GM23338 (cell line): ENCODE results near the gene LRTM2. TPM values are rescaled to one million over a fixed set of nuclear protein-coding genes. Genes with fewer than 3 reads are reported as not detected.

Experiments used
- ATAC-seq: fragments of 200-7000 bp; cut with Tn5 transposase; 3 replicates; pipeline ENCODE4 v1.9.1; 2020
- DNase-seq: peaks from one replicate; pipeline ENCODE4 v3.0.0-alpha.2; 2015; ENCODE audit warnings: low spot score
- H2AFZ ChIP-seq: fragments of 200-600 bp; sonication (generic); 2 replicates; pipeline ENCODE4 v1.8.0; 2016; ENCODE audit warnings: antibody characterized with exemption, mild to moderate bottlenecking, moderate library complexity
- H3F3A ChIP-seq: fragments of 200-600 bp; sonication (generic); replicated peaks from 2 replicates; pipeline ENCODE4 v1.8.0; 2017; ENCODE audit warnings: antibody characterized with exemption, mixed run types, low read depth
- H3K27ac ChIP-seq: fragments of 200-600 bp; sonication (generic); 2 replicates; pipeline ENCODE4 v1.6.1; 2016; ENCODE audit warnings: low read depth
- H3K27me3 ChIP-seq: fragments of 200-600 bp; sonication (generic); 2 replicates; pipeline ENCODE4 v1.8.0; 2016; ENCODE audit warnings: mild to moderate bottlenecking, mixed run types, moderate library complexity; ENCODE audit not compliant: insufficient read depth
- H3K36me3 ChIP-seq: fragments of 200-600 bp; sonication (generic); 2 replicates; pipeline ENCODE4 v1.8.0; 2016; ENCODE audit warnings: mild to moderate bottlenecking; ENCODE audit not compliant: insufficient read depth
- H3K4me1 ChIP-seq: fragments of 200-600 bp; sonication (generic); 2 replicates; pipeline ENCODE4 v1.8.0; 2016; ENCODE audit warnings: mild to moderate bottlenecking, moderate library complexity; ENCODE audit not compliant: insufficient read depth
- H3K4me2 ChIP-seq: fragments of 200-600 bp; sonication (generic); 2 replicates; pipeline ENCODE4 v1.7.1; 2017; ENCODE audit warnings: mixed run types
- H3K4me3 ChIP-seq: fragments of 200-600 bp; sonication (generic); 2 replicates; pipeline ENCODE4 v1.6.1; 2016; ENCODE audit warnings: mixed run types
- H3K79me2 ChIP-seq: fragments of 200-600 bp; sonication (generic); replicated peaks from 2 replicates; pipeline ENCODE4 v1.8.0; 2017; ENCODE audit warnings: mild to moderate bottlenecking; ENCODE audit not compliant: insufficient read depth
- H3K9me2 ChIP-seq: fragments of 200-600 bp; sonication (generic); 2 replicates; pipeline ENCODE4 v1.8.0; 2017; ENCODE audit not compliant: insufficient read depth
- H4K20me1 ChIP-seq: fragments of 200-600 bp; sonication (generic); replicated peaks from 2 replicates; pipeline ENCODE4 v1.8.0; 2017; ENCODE audit warnings: mild to moderate bottlenecking; ENCODE audit not compliant: insufficient read depth
- H3K27ac Mint-ChIP-seq: 2 replicates; pipeline ENCODE4 v1.8.0; 2020; ENCODE audit warnings: inconsistent platforms, mild to moderate bottlenecking, moderate library complexity, mixed read lengths
- H3K27me3 Mint-ChIP-seq: 3 replicates; pipeline ENCODE4 v1.8.0; 2022; ENCODE audit warnings: low read depth, mild to moderate bottlenecking, moderate library complexity, mixed read lengths, inconsistent platforms; ENCODE audit not compliant: insufficient read depth, poor library complexity
- H3K36me3 Mint-ChIP-seq: 3 replicates; pipeline ENCODE4 v1.8.0; 2021; ENCODE audit warnings: low read depth, mild to moderate bottlenecking, inconsistent platforms, moderate library complexity, mixed read lengths
- H3K4me1 Mint-ChIP-seq: 3 replicates; pipeline ENCODE4 v1.8.0; 2020; ENCODE audit warnings: mild to moderate bottlenecking, inconsistent platforms, mixed read lengths
- H3K4me3 Mint-ChIP-seq: 3 replicates; pipeline ENCODE4 v1.8.0; 2021; ENCODE audit warnings: moderate library complexity, mild to moderate bottlenecking, inconsistent platforms, mixed read lengths
- H3K9me3 Mint-ChIP-seq: 3 replicates; pipeline ENCODE4 v1.8.0; 2020; ENCODE audit warnings: moderate library complexity, mild to moderate bottlenecking, inconsistent platforms, mixed read lengths
- EZH2 ChIP-seq: fragments of 200-600 bp; sonication (generic); IDR thresholded peaks from one replicate; pipeline ENCODE4 v1.8.0; 2017; ENCODE audit warnings: antibody characterized with exemption, mild to moderate bottlenecking, low read depth; ENCODE audit not compliant: unreplicated experiment
- POLR2AphosphoS5 ChIP-seq: IDR thresholded peaks from 2 replicates; pipeline ENCODE4 v1.6.1; 2016; ENCODE audit warnings: antibody characterized with exemption, low read depth
- STAT1 ChIP-seq: IDR thresholded peaks from one replicate; pipeline ENCODE4 v1.6.1; 2016; ENCODE audit warnings: antibody characterized with exemption; ENCODE audit not compliant: unreplicated experiment
- polyA plus RNA-seq: library from polyadenylated mRNA; unstranded; fragments of >200 nt; fragmentation: Nextera tagmentation; extraction: Ambion mirVana; gene quantifications from 2 replicates; pipeline ENCODE4 v1.2.1, GENCODE V29; 2016
- total RNA-seq: library from RNA; depleted of rRNA; stranded (reverse); fragments of >200 nt; shearing (Covaris generic); gene quantifications from 2 replicates; pipeline ENCODE4 v1.2.3, GENCODE V29; 2014
- TF ChIP-seq, protein P1 (sequence below): IDR thresholded peaks from one replicate; pipeline ENCODE4 v1.6.1; 2018; ENCODE audit warnings: antibody characterized with exemption; ENCODE audit not compliant: unreplicated experiment
- TF ChIP-seq, protein P2 (sequence below): IDR thresholded peaks from 2 replicates; pipeline ENCODE4 v1.6.1; 2016; ENCODE audit warnings: antibody characterized with exemption

The LRTM2 gene
- total and polyA plus RNA-seq, 2 experiments from 2014 or later, result 0.08 TPM; not detected in 1

DNA sequence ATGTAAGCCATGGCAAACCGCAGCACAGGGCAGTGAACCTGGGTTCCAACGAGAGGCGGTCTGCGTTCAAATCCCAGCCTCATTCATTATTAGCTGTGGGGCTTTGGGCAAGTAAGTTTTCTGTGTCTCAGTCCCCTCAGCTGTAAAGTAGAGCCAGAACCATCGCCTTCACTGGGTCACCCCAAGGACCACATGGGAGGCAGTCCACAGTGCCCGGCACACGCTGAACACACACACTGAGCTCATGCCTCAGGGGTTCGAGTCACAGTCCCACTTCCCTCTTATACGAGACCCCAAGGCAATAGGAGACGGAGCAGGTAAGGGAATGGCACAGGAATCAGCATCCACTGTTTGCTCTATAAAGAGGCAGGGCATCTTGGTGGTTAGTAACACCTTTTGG is 19.1 kb downstream of the LRTM2 start:
- H3K27me3 Mint-ChIP-seq, result peaks cover 10% of the 10 kb centered on the region
- H4K20me1 ChIP-seq, result no peaks in the 10 kb centered on the region
- H3K4me1 ChIP-seq, result peaks cover 5% of the 10 kb centered on the region
- H2AFZ ChIP-seq, result peak overlapping the region; percentile 72; the same call in 1 of the 2 replicates
- H3K36me3 ChIP-seq, result no peaks in the 10 kb centered on the region
- H3F3A ChIP-seq, result no peaks in the 10 kb centered on the region
- no peak overlapping the region for H3K27ac ChIP-seq
- peaks cover 51% of the 10 kb centered on the region for H3K4me1 Mint-ChIP-seq
- ATAC-seq (no peak), DNase-seq (no peak)
- H3K36me3 Mint-ChIP-seq, result no peaks in the 10 kb centered on the region
- H3K9me2 ChIP-seq, result no peaks in the 10 kb centered on the region
- no peak overlapping the region for H3K4me3 ChIP-seq
- H3K27me3 ChIP-seq, result no peaks in the 10 kb centered on the region
- H3K27ac Mint-ChIP-seq, result no peak overlapping the region
- no peak overlapping the region for H3K4me3 Mint-ChIP-seq
- H3K79me2 ChIP-seq, result no peaks in the 10 kb centered on the region
- TF ChIP-seq EZH2, result no peak
- H3K4me2 ChIP-seq, result no peak overlapping the region
- H3K9me3 Mint-ChIP-seq, result no peaks in the 10 kb centered on the region

DNA sequence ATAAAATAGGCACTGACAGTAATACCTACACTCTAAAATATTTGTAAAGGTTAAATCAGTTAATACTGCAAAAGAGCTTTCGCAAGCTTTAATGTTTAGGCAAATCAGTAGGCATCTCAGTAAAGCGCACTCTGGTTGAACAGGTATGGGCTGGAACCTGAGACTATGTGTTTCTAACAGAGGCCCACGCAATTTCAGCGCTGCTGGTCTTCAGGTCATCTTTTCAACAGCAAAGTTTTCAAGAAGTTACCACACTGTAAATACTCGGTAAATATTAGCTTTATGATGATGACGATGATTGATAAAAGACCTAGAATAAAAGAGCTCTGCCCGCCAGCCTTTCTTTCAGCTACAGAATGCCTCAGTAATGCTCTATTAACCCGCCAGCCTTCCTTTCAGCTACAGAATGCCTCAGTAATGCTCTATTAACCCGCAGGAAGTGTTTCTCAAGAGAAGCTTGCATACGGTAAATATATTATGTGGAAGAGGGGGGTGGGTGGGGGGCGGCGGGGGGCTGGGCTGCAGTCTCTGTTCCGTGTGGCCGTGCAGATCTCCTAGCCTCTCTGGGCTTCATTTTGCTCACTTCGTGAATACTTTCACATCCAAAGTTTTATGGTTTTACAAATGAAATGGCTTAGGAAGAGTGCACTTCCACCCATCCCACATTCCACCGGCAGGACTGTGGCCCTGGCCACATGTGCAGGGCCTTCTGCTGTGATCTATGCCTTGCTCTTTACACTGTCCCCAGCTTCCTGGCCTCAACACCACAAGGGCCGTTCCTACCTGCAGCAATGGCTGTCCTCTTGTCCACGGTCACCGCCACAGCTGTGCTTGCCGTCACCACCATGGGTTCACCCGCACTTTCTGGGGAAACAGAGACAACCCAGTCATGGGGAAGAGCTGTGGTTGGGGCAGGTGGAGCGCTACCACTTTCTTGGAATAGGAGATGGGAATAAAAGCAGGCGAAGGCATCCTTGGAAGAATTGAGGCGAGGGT is 19.9 kb downstream of the LRTM2 start:
- peak overlapping the region; percentile 80 for H2AFZ ChIP-seq
- no peaks in the 10 kb centered on the region for H3F3A ChIP-seq
- peaks cover 9% of the 10 kb centered on the region for H3K4me1 ChIP-seq
- DNase-seq (peak; percentile 19), ATAC-seq (no peak)
- no peaks in the 10 kb centered on the region for H3K27me3 ChIP-seq
- H3K9me2 ChIP-seq, result no peaks in the 10 kb centered on the region
- no peaks in the 10 kb centered on the region for H3K36me3 ChIP-seq
- H3K4me2 ChIP-seq, result peak overlapping the region; percentile 64; the same call in 1 of the 2 replicates
- no peaks in the 10 kb centered on the region for H3K79me2 ChIP-seq
- Mint-ChIP-seq H3K36me3 (no peaks in the 10 kb centered on the region), H3K4me1 (peaks cover 57% of the 10 kb centered on the region), H3K27ac (no peak overlapping the region), H3K27me3 (peaks cover 10% of the 10 kb centered on the region), H3K9me3 (no peaks in the 10 kb centered on the region), H3K4me3 (no peak overlapping the region)
- H4K20me1 ChIP-seq, result no peaks in the 10 kb centered on the region
- H3K27ac ChIP-seq, result no peak overlapping the region
- TF ChIP-seq STAT1, result no peak
- TF ChIP-seq, protein P1, sequence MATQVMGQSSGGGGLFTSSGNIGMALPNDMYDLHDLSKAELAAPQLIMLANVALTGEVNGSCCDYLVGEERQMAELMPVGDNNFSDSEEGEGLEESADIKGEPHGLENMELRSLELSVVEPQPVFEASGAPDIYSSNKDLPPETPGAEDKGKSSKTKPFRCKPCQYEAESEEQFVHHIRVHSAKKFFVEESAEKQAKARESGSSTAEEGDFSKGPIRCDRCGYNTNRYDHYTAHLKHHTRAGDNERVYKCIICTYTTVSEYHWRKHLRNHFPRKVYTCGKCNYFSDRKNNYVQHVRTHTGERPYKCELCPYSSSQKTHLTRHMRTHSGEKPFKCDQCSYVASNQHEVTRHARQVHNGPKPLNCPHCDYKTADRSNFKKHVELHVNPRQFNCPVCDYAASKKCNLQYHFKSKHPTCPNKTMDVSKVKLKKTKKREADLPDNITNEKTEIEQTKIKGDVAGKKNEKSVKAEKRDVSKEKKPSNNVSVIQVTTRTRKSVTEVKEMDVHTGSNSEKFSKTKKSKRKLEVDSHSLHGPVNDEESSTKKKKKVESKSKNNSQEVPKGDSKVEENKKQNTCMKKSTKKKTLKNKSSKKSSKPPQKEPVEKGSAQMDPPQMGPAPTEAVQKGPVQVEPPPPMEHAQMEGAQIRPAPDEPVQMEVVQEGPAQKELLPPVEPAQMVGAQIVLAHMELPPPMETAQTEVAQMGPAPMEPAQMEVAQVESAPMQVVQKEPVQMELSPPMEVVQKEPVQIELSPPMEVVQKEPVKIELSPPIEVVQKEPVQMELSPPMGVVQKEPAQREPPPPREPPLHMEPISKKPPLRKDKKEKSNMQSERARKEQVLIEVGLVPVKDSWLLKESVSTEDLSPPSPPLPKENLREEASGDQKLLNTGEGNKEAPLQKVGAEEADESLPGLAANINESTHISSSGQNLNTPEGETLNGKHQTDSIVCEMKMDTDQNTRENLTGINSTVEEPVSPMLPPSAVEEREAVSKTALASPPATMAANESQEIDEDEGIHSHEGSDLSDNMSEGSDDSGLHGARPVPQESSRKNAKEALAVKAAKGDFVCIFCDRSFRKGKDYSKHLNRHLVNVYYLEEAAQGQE, result no peak
- no peak for TF ChIP-seq POLR2AphosphoS5
- TF ChIP-seq, protein P2, sequence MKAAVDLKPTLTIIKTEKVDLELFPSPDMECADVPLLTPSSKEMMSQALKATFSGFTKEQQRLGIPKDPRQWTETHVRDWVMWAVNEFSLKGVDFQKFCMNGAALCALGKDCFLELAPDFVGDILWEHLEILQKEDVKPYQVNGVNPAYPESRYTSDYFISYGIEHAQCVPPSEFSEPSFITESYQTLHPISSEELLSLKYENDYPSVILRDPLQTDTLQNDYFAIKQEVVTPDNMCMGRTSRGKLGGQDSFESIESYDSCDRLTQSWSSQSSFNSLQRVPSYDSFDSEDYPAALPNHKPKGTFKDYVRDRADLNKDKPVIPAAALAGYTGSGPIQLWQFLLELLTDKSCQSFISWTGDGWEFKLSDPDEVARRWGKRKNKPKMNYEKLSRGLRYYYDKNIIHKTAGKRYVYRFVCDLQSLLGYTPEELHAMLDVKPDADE, result no peak
- no peak for TF ChIP-seq EZH2
- no peak overlapping the region for H3K4me3 ChIP-seq
